Measurements from ENCODE around the gene GSAP.

Gene GSAP

GRCh38 chr7:77382532-77382931, 33.6 kb downstream of the GSAP start:
- H3K4me1 ChIP-seq (ENCODE audit: control insufficient read depth, insufficient read depth, low read length) = peaks cover 7% of the 10 kb centered on the region
- no peak overlapping the region for H3K4me3 ChIP-seq (ENCODE audit: low read length)

GRCh38 chr7:77378584-77378983, 37.6 kb downstream of the GSAP start:
- H3K9ac ChIP-seq (ENCODE audit: low read depth, low read length) = no peak overlapping the region
- H3K27me3 ChIP-seq (ENCODE audit: control insufficient read depth, insufficient read depth, low read length) = no peaks in the 10 kb centered on the region
- no peak overlapping the region for H3K4me2 ChIP-seq (ENCODE audit: low read length)
- no peaks in the 10 kb centered on the region for H3K36me3 ChIP-seq (ENCODE audit: insufficient read depth, low read length)
- no peak overlapping the region for H3K4me3 ChIP-seq (ENCODE audit: low read length)
- no peaks in the 10 kb centered on the region for H3K9me3 ChIP-seq (replicated peaks; ENCODE audit: low read length)
- H3K4me1 ChIP-seq (ENCODE audit: control insufficient read depth, insufficient read depth, low read length) = peaks cover 7% of the 10 kb centered on the region

More at GRCh38 chr7:77382532-77382931, 33.6 kb downstream of the GSAP start:
- H3K4me2 ChIP-seq (ENCODE audit: low read length) = no peak overlapping the region
- no peaks in the 10 kb centered on the region for H3K27me3 ChIP-seq (ENCODE audit: control insufficient read depth, insufficient read depth, low read length)
- no peaks in the 10 kb centered on the region for H3K9me3 ChIP-seq (replicated peaks; ENCODE audit: low read length)
- no peak overlapping the region for H3K9ac ChIP-seq (ENCODE audit: low read depth, low read length)
- H3K36me3 ChIP-seq (ENCODE audit: insufficient read depth, low read length) = no peaks in the 10 kb centered on the region

GRCh38 chr7:77370606-77371005, 45.5 kb downstream of the GSAP start:
- H3K4me3 ChIP-seq (ENCODE audit: low read length) = no peak overlapping the region
- no peaks in the 10 kb centered on the region for H3K9me3 ChIP-seq (replicated peaks; ENCODE audit: low read length)
- H3K27me3 ChIP-seq (ENCODE audit: control insufficient read depth, insufficient read depth, low read length) = no peaks in the 10 kb centered on the region
- no peaks in the 10 kb centered on the region for H3K4me1 ChIP-seq (ENCODE audit: control insufficient read depth, insufficient read depth, low read length)
- no peak overlapping the region for H3K4me2 ChIP-seq (ENCODE audit: low read length)
- H3K36me3 ChIP-seq (ENCODE audit: insufficient read depth, low read length) = no peaks in the 10 kb centered on the region
- no peak overlapping the region for H3K9ac ChIP-seq (ENCODE audit: low read depth, low read length)

- Histone ChIP-seq H3K27me3 (ENCODE audit: control insufficient read depth, insufficient read depth, low read length) (no peaks in the 10 kb centered on the region), H3K9me3 (replicated peaks; ENCODE audit: low read length) (no peaks in the 10 kb centered on the region), H3K9ac (ENCODE audit: low read depth, low read length) (no peak overlapping the region), H3K4me2 (ENCODE audit: low read length) (no peak overlapping the region), H3K4me1 (ENCODE audit: control insufficient read depth, insufficient read depth, low read length) (no peaks in the 10 kb centered on the region), H3K4me3 (ENCODE audit: low read length) (no peak overlapping the region), H3K36me3 (ENCODE audit: insufficient read depth, low read length) (no peaks in the 10 kb centered on the region)
Observed at GRCh38 chr7:77368974-77369373, 47.2 kb downstream of the GSAP start.

GRCh38 chr7:77367976-77368375, 48.2 kb downstream of the GSAP start:
- no peaks in the 10 kb centered on the region for H3K9me3 ChIP-seq (replicated peaks; ENCODE audit: low read length)
- no peak overlapping the region for H3K9ac ChIP-seq (ENCODE audit: low read depth, low read length)
- no peaks in the 10 kb centered on the region for H3K4me1 ChIP-seq (ENCODE audit: control insufficient read depth, insufficient read depth, low read length)
- H3K27me3 ChIP-seq (ENCODE audit: control insufficient read depth, insufficient read depth, low read length) = no peaks in the 10 kb centered on the region
- H3K4me2 ChIP-seq (ENCODE audit: low read length) = no peak overlapping the region
- H3K36me3 ChIP-seq (ENCODE audit: insufficient read depth, low read length) = no peaks in the 10 kb centered on the region
- no peak overlapping the region for H3K4me3 ChIP-seq (ENCODE audit: low read length)

- Histone ChIP-seq H3K9me3 (replicated peaks; ENCODE audit: low read length) (no peaks in the 10 kb centered on the region), H3K4me1 (ENCODE audit: control insufficient read depth, insufficient read depth, low read length) (no peaks in the 10 kb centered on the region)
Observed at GRCh38 chr7:77362905-77363304, 53.2 kb downstream of the GSAP start.

GRCh38 chr7:77360969-77361368, 55.2 kb downstream of the GSAP start:
- no peaks in the 10 kb centered on the region for H3K36me3 ChIP-seq (ENCODE audit: insufficient read depth, low read length)

More at GRCh38 chr7:77362905-77363304, 53.2 kb downstream of the GSAP start:
- Histone ChIP-seq H3K36me3 (ENCODE audit: insufficient read depth, low read length) (no peaks in the 10 kb centered on the region), H3K9ac (ENCODE audit: low read depth, low read length) (no peak overlapping the region), H3K4me2 (ENCODE audit: low read length) (no peak overlapping the region), H3K27me3 (ENCODE audit: control insufficient read depth, insufficient read depth, low read length) (no peaks in the 10 kb centered on the region), H3K4me3 (ENCODE audit: low read length) (no peak overlapping the region)

GRCh38 chr7:77360104-77360503, 56.0 kb downstream of the GSAP start:
- H3K9ac ChIP-seq (ENCODE audit: low read depth, low read length) = no peak overlapping the region
- H3K9me3 ChIP-seq (replicated peaks; ENCODE audit: low read length) = no peaks in the 10 kb centered on the region
- no peak overlapping the region for H3K4me2 ChIP-seq (ENCODE audit: low read length)
- no peaks in the 10 kb centered on the region for H3K27me3 ChIP-seq (ENCODE audit: control insufficient read depth, insufficient read depth, low read length)
- no peaks in the 10 kb centered on the region for H3K36me3 ChIP-seq (ENCODE audit: insufficient read depth, low read length)
- H3K4me3 ChIP-seq (ENCODE audit: low read length) = no peak overlapping the region
- H3K4me1 ChIP-seq (ENCODE audit: control insufficient read depth, insufficient read depth, low read length) = no peaks in the 10 kb centered on the region

More at GRCh38 chr7:77360969-77361368, 55.2 kb downstream of the GSAP start:
- Histone ChIP-seq H3K9ac (ENCODE audit: low read depth, low read length) (no peak overlapping the region), H3K4me3 (ENCODE audit: low read length) (no peak overlapping the region), H3K9me3 (replicated peaks; ENCODE audit: low read length) (no peaks in the 10 kb centered on the region), H3K4me1 (ENCODE audit: control insufficient read depth, insufficient read depth, low read length) (no peaks in the 10 kb centered on the region), H3K4me2 (ENCODE audit: low read length) (no peak overlapping the region), H3K27me3 (ENCODE audit: control insufficient read depth, insufficient read depth, low read length) (no peaks in the 10 kb centered on the region)

GRCh38 chr7:77359599-77359998, 56.5 kb downstream of the GSAP start:
- Histone ChIP-seq H3K4me2 (ENCODE audit: low read length) (no peak overlapping the region), H3K9ac (ENCODE audit: low read depth, low read length) (no peak overlapping the region), H3K4me3 (ENCODE audit: low read length) (no peak overlapping the region), H3K27me3 (ENCODE audit: control insufficient read depth, insufficient read depth, low read length) (no peaks in the 10 kb centered on the region), H3K36me3 (ENCODE audit: insufficient read depth, low read length) (no peaks in the 10 kb centered on the region), H3K9me3 (replicated peaks; ENCODE audit: low read length) (no peaks in the 10 kb centered on the region), H3K4me1 (ENCODE audit: control insufficient read depth, insufficient read depth, low read length) (no peaks in the 10 kb centered on the region)

- H3K4me3 ChIP-seq (ENCODE audit: low read length) = no peak overlapping the region
- H3K4me1 ChIP-seq (ENCODE audit: control insufficient read depth, insufficient read depth, low read length) = no peaks in the 10 kb centered on the region
- no peak overlapping the region for H3K9ac ChIP-seq (ENCODE audit: low read depth, low read length)
- no peaks in the 10 kb centered on the region for H3K27me3 ChIP-seq (ENCODE audit: control insufficient read depth, insufficient read depth, low read length)
- no peaks in the 10 kb centered on the region for H3K36me3 ChIP-seq (ENCODE audit: insufficient read depth, low read length)
- no peak overlapping the region for H3K4me2 ChIP-seq (ENCODE audit: low read length)
- no peaks in the 10 kb centered on the region for H3K9me3 ChIP-seq (replicated peaks; ENCODE audit: low read length)
Observed at GRCh38 chr7:77354914-77355313, 61.2 kb downstream of the GSAP start.

- H3K9ac ChIP-seq (ENCODE audit: low read depth, low read length) = no peak overlapping the region
- H3K4me2 ChIP-seq (ENCODE audit: low read length) = no peak overlapping the region
- no peaks in the 10 kb centered on the region for H3K27me3 ChIP-seq (ENCODE audit: control insufficient read depth, insufficient read depth, low read length)
- H3K9me3 ChIP-seq (replicated peaks; ENCODE audit: low read length) = no peaks in the 10 kb centered on the region
- H3K4me3 ChIP-seq (ENCODE audit: low read length) = no peak overlapping the region
- no peaks in the 10 kb centered on the region for H3K4me1 ChIP-seq (ENCODE audit: control insufficient read depth, insufficient read depth, low read length)
- H3K36me3 ChIP-seq (ENCODE audit: insufficient read depth, low read length) = no peaks in the 10 kb centered on the region
Observed at GRCh38 chr7:77354484-77354883, 61.7 kb downstream of the GSAP start.

GRCh38 chr7:77353911-77354310, 62.2 kb downstream of the GSAP start:
- peaks cover 3% of the 10 kb centered on the region for H3K4me1 ChIP-seq (ENCODE audit: control insufficient read depth, insufficient read depth, low read length)
- no peak overlapping the region for H3K4me2 ChIP-seq (ENCODE audit: low read length)
- no peak overlapping the region for H3K4me3 ChIP-seq (ENCODE audit: low read length)
- no peaks in the 10 kb centered on the region for H3K9me3 ChIP-seq (replicated peaks; ENCODE audit: low read length)
- H3K9ac ChIP-seq (ENCODE audit: low read depth, low read length) = no peak overlapping the region
- no peaks in the 10 kb centered on the region for H3K36me3 ChIP-seq (ENCODE audit: insufficient read depth, low read length)
- no peaks in the 10 kb centered on the region for H3K27me3 ChIP-seq (ENCODE audit: control insufficient read depth, insufficient read depth, low read length)
